Measurements from ENCODE around the gene GRIK5. TPM values are rescaled to one million over a fixed set of nuclear protein-coding genes. Genes with fewer than 3 reads are reported as not detected.

Gene GRIK5
- polyA plus RNA-seq, 1 experiment = 0.05 TPM

DNA sequence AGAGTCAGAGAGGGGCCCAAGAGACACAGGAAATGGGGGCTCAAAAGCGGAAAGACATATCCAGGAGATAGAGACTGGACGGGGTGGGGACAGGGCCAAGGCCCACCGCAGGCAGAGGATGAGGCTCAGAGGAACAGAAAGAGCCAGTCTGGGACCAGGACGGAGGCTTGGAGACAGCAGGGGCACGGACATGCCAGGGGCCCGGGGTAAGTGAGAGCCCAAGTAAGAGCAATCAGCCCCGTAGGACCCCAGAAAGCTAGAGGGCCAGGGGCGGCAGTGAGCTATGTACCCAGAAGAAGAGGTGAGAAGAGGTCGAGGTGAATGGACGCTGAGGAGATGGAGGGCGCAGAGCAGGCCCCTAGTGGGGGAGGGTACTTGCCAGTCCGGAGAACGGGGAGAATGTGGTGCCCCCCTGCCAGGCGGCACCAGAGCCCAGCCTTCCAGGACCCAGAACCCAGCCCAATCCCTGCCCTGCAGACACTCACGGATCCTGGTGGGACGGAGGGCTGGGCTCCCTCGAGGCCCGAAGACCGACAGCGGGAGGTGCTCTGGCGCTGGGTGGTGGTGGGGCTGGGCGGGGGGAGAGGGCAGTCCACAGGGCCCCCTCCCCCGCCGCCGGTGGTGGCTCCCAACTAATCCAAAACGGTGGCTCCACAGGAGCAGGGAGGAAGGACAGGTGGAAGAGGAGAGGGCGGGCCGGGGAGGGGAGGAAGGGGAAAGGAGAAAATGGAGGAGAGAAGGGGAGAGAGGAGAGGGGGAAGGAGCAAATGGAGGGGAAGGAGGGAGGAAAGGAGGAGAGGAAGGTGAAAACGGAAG, 1.0 kb downstream of the GRIK5 start:
- POLR2A ChIA-PET = no interaction called here
- CTCF ChIA-PET = no interaction called here
- TF ChIP-seq, protein P1, sequence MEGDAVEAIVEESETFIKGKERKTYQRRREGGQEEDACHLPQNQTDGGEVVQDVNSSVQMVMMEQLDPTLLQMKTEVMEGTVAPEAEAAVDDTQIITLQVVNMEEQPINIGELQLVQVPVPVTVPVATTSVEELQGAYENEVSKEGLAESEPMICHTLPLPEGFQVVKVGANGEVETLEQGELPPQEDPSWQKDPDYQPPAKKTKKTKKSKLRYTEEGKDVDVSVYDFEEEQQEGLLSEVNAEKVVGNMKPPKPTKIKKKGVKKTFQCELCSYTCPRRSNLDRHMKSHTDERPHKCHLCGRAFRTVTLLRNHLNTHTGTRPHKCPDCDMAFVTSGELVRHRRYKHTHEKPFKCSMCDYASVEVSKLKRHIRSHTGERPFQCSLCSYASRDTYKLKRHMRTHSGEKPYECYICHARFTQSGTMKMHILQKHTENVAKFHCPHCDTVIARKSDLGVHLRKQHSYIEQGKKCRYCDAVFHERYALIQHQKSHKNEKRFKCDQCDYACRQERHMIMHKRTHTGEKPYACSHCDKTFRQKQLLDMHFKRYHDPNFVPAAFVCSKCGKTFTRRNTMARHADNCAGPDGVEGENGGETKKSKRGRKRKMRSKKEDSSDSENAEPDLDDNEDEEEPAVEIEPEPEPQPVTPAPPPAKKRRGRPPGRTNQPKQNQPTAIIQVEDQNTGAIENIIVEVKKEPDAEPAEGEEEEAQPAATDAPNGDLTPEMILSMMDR (IDR thresholded peaks at IDR 0.05; ENCODE audit: low read depth, low read length) = no peak
- no peak for DNase-seq (ENCODE audit: low read depth, low spot score)
- H3K27me3 ChIP-seq (ENCODE audit: control insufficient read depth, insufficient read depth, low read length) = peaks cover 57% of the 10 kb centered on the region
- H3K9me3 ChIP-seq (ENCODE audit: control insufficient read depth, insufficient read depth, low read length) = no peaks in the 10 kb centered on the region; the same call in 1 of the 2 replicates
- H3K27ac ChIP-seq (ENCODE audit: low read depth, low read length) = no peak overlapping the region
- H3K4me3 ChIP-seq (ENCODE audit: low read depth, low read length) = no peak overlapping the region

DNA sequence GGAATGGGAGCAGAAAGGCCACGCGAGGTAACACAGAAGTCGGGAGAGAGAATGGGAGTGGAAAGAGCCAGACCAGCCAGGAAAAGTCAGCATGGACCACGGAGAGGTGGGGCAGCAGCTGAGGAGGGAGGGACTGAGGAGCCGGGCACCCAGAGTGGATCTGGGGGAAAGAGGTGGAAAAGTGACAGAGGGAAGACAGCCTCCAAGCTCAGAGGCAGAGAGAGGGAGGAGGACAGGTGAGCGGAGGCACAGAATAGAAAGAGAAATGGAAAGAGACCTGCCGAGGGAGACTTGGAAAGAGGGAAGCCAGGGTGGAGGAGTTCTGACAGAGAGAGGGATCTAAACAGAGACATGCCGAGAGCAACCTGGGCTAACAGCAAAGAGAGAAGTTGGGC, 1.6 kb downstream of the GRIK5 start:
- TF ChIP-seq, protein P1 (IDR thresholded peaks at IDR 0.05; ENCODE audit: low read depth, low read length) = no peak
- ChIA-PET CTCF (no interaction called here), POLR2A (no interaction called here)
- no peak overlapping the region for H3K27ac ChIP-seq (ENCODE audit: low read depth, low read length)
- no peak for DNase-seq (ENCODE audit: low read depth, low spot score)
- H3K4me3 ChIP-seq (ENCODE audit: low read depth, low read length) = no peak overlapping the region
- peaks cover 61% of the 10 kb centered on the region for H3K27me3 ChIP-seq (ENCODE audit: control insufficient read depth, insufficient read depth, low read length)
- H3K9me3 ChIP-seq (ENCODE audit: control insufficient read depth, insufficient read depth, low read length) = no peaks in the 10 kb centered on the region; the same call in 1 of the 2 replicates

DNA sequence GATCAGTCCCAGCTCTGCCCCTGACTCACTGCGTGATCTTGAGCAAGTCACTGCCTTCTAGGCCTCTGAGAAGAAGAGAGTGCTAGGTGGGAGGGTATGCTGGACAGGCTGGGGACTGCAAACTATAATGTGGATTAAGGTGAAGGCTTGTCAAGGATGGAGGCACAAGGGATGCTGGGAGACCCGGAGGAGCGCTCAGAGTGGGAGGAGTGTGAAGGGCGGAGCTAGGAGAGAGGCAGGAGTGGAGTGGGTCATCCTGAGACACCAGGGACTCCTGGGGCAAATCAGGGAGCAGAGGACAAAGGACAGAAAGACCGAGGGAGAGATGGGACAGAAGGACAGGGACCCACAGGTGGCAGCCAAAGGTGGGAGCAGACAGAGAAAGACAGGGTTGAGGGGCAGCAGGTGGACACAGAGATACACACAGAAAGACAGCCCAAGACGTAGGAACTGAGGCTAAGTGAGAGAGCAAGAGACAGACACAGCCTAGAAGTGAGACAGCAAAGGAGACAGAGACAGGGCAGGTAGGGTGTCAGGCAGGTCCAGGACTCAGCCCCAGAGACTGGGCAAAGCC, 2.6 kb downstream of the GRIK5 start:
- ChIA-PET CTCF (interaction anchor here (2.0 kb wide), 1 partner anchor 32 kb away, joined by 7 read pairs; no protein-coding TSS in a partner anchor), POLR2A (no interaction called here)
- H3K27ac ChIP-seq (ENCODE audit: low read depth, low read length) = no peak overlapping the region
- peaks cover 64% of the 10 kb centered on the region for H3K27me3 ChIP-seq (ENCODE audit: control insufficient read depth, insufficient read depth, low read length)
- H3K9me3 ChIP-seq (ENCODE audit: control insufficient read depth, insufficient read depth, low read length) = no peaks in the 10 kb centered on the region; the same call in 1 of the 2 replicates
- TF ChIP-seq, protein P1 (IDR thresholded peaks at IDR 0.05; ENCODE audit: low read depth, low read length) = no peak
- H3K4me3 ChIP-seq (ENCODE audit: low read depth, low read length) = no peak overlapping the region
- DNase-seq (ENCODE audit: low read depth, low spot score) = no peak

DNA sequence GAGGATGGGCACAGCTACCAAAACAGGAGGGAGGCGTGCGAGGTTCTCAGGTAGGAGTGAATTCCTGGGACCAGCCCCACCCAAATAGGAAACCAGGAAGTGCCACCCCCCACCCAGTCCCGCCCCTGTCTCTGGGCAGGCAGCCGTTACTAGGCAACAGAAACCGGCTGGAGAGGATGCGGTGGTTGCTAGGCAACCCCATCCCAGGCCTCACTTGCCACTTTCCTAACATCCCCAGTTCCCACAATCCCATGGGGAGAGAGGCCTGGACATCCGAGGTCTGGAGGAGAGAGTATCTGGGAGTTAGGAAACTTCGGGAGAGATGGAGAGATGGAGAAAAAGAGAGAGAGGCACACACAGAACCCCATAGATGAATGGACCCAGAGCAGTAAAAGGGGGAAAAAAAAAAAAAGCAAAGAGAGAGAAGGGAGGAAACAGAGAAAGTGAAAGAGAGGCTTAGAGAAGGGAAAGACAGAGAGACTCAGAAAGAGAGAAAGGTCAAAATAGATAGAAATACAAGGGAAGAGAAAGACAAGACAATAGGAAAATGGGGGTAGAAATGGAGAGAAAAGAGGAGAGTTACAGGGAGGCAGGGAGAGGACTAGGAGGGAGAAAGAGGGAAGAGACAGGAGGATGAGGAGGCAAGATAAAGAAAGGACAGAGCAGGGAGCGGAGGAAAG, 3.8 kb downstream of the GRIK5 start:
- H3K27ac ChIP-seq (ENCODE audit: low read depth, low read length) = no peak overlapping the region
- no peaks in the 10 kb centered on the region; the same call in 1 of the 2 replicates for H3K9me3 ChIP-seq (ENCODE audit: control insufficient read depth, insufficient read depth, low read length)
- TF ChIP-seq, protein P1 (IDR thresholded peaks at IDR 0.05; ENCODE audit: low read depth, low read length) = no peak
- peaks cover 64% of the 10 kb centered on the region for H3K27me3 ChIP-seq (ENCODE audit: control insufficient read depth, insufficient read depth, low read length)
- DNase-seq (ENCODE audit: low read depth, low spot score) = no peak
- H3K4me3 ChIP-seq (ENCODE audit: low read depth, low read length) = no peak overlapping the region
- CTCF ChIA-PET = interaction anchor here (1.0 to 2.0 kb wide), 2 partner anchors 31 to 43 kb away, joined by 3 to 7 read pairs; no protein-coding TSS in a partner anchor
- POLR2A ChIA-PET = no interaction called here
